Hepatic stellate cell (primary cell): ENCODE data around the gene ADCK1.
"Not testable (repeated sequence)": the region's sequence is repeated elsewhere in the genome, so short reads cannot be mapped to it uniquely, and the experiment has no call there.

Source experiments
- DNase-seq: peaks from one replicate; pipeline ENCODE4 v3.0.0; 2011; ENCODE audit warnings: low spot score

The ADCK1 gene

GRCh38 chr14:77809011-77809410 is 9.1 kb downstream of the ADCK1 start:
- DNase-seq: no peak

- no peak for DNase-seq
Observed at GRCh38 chr14:77812028-77812427, 12.1 kb downstream of the ADCK1 start.

- DNase-seq: not testable (repeated sequence)
Observed at GRCh38 chr14:77812682-77813081, 12.8 kb downstream of the ADCK1 start.

GRCh38 chr14:77822307-77822706 is 22.4 kb downstream of the ADCK1 start:
- DNase-seq: no peak

GRCh38 chr14:77822741-77823140 is 22.8 kb downstream of the ADCK1 start:
- DNase-seq: no peak

GRCh38 chr14:77823378-77823777 is 23.5 kb downstream of the ADCK1 start:
- no peak for DNase-seq

GRCh38 chr14:77825895-77826519 is 26.1 kb downstream of the ADCK1 start:
- DNase-seq: no peak

- DNase-seq: no peak
Observed at GRCh38 chr14:77830692-77831091, 30.8 kb downstream of the ADCK1 start.

GRCh38 chr14:77832297-77832696 is 32.4 kb downstream of the ADCK1 start:
- DNase-seq: no peak

- DNase-seq: no peak
Observed at GRCh38 chr14:77837926-77838325, 38.0 kb downstream of the ADCK1 start.

- no peak for DNase-seq
Observed at GRCh38 chr14:77838831-77839511, 39.1 kb downstream of the ADCK1 start.

- no peak for DNase-seq
Observed at GRCh38 chr14:77843195-77843594, 43.3 kb downstream of the ADCK1 start.

- no peak for DNase-seq
Observed at GRCh38 chr14:77843651-77844050, 43.7 kb downstream of the ADCK1 start.

GRCh38 chr14:77844802-77845201 is 44.9 kb downstream of the ADCK1 start:
- no peak for DNase-seq

- DNase-seq: no peak
Observed at GRCh38 chr14:77848031-77848430, 48.1 kb downstream of the ADCK1 start.

GRCh38 chr14:77849711-77850110 is 49.8 kb downstream of the ADCK1 start:
- no peak for DNase-seq

- DNase-seq: no peak
Observed at GRCh38 chr14:77853919-77854318, 54.0 kb downstream of the ADCK1 start.

- DNase-seq: no peak
Observed at GRCh38 chr14:77856941-77857340, 57.0 kb downstream of the ADCK1 start.

GRCh38 chr14:77859934-77860570 is 60.1 kb downstream of the ADCK1 start:
- DNase-seq: no peak

- DNase-seq: no peak
Observed at GRCh38 chr14:77861201-77861600, 61.3 kb downstream of the ADCK1 start.

GRCh38 chr14:77862154-77862786 is 62.4 kb downstream of the ADCK1 start:
- peak; percentile 77 for DNase-seq

- DNase-seq: no peak
Observed at GRCh38 chr14:77864085-77864484, 64.2 kb downstream of the ADCK1 start.

- no peak for DNase-seq
Observed at GRCh38 chr14:77864580-77864979, 64.7 kb downstream of the ADCK1 start.
